ENCODE data around the gene PTH1R.

Gene PTH1R

DNA sequence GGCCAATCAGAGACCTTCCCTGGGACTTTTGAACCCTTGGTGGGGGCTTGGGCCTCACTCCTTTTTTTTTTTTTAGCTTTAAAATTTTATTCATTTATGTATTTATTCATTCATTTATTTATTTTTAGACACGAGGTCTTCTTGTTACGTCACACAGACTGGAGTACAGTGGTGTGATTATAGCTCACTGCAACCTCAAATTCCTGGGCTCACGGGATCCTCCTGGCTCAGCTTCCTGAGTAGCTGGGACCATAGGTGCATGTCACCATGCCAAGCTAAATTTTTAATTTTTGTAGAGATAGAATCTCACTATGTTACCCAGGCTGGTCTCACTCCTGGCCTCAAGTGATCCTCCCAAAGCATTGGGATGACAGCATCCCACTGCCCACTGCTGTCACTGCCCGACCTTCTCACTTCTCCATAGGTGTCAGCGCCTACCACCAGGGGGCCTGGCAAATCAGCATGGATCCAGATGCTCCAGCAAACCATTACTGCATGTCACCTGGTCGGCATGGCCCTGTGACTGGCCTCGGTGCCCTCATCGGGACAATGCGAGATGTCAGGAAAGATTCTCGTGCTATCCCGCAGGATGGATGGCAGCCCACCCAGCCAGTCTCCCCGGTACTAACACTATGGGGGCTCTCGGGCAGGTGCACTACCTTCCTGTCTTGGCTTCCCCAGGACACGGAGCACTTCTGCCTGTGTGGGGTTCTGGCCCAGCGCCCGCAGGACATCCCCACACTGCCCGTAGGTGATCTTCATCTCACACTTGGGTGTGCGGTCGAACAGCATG lies 17.3 kb upstream of the PTH1R start:
- H4K20me1 ChIP-seq (ENCODE audit: insufficient read depth, low read length) = no peaks in the 10 kb centered on the region
- no peak overlapping the region for H3K9ac ChIP-seq (ENCODE audit: low read depth, low read length)
- H3K27ac ChIP-seq (ENCODE audit: low read length) = no peak overlapping the region
- H3K27me3 ChIP-seq (ENCODE audit: insufficient read depth, low read length, poor library complexity) = no peaks in the 10 kb centered on the region
- H3K79me2 ChIP-seq (ENCODE audit: insufficient read depth, low read length) = no peaks in the 10 kb centered on the region
- ATAC-seq (ENCODE audit: insufficient read depth, low read depth) = peak; percentile 65; the same call in 2 of the 3 replicates
- H3K36me3 ChIP-seq (ENCODE audit: insufficient read depth, low read length) = no peaks in the 10 kb centered on the region
- no peak overlapping the region for H3K4me3 ChIP-seq (ENCODE audit: low read depth in 1 of 2, low read length in 2 of 2)
- no peak for TF ChIP-seq EZH2 (IDR thresholded peaks at IDR 0.05; ENCODE audit: borderline replicate concordance, low read depth, low read length, severe bottlenecking)
- TF ChIP-seq, protein P1, sequence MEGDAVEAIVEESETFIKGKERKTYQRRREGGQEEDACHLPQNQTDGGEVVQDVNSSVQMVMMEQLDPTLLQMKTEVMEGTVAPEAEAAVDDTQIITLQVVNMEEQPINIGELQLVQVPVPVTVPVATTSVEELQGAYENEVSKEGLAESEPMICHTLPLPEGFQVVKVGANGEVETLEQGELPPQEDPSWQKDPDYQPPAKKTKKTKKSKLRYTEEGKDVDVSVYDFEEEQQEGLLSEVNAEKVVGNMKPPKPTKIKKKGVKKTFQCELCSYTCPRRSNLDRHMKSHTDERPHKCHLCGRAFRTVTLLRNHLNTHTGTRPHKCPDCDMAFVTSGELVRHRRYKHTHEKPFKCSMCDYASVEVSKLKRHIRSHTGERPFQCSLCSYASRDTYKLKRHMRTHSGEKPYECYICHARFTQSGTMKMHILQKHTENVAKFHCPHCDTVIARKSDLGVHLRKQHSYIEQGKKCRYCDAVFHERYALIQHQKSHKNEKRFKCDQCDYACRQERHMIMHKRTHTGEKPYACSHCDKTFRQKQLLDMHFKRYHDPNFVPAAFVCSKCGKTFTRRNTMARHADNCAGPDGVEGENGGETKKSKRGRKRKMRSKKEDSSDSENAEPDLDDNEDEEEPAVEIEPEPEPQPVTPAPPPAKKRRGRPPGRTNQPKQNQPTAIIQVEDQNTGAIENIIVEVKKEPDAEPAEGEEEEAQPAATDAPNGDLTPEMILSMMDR (IDR thresholded peaks at IDR 0.05; ENCODE audit: borderline replicate concordance, extremely low read depth, low read length, poor library complexity, severe bottlenecking) = peak; percentile 61
- H3K4me1 ChIP-seq (ENCODE audit: insufficient read depth, low read length) = no peaks in the 10 kb centered on the region
- peak; percentile 35 for DNase-seq
- H3K9me3 ChIP-seq (ENCODE audit: insufficient read depth, low read length, severe bottlenecking) = no peaks in the 10 kb centered on the region
- H2AFZ ChIP-seq (ENCODE audit: low read depth, low read length) = no peak overlapping the region
- no peak overlapping the region for H3K4me2 ChIP-seq (ENCODE audit: insufficient read depth, low read length)

- Histone ChIP-seq H3K4me1 (ENCODE audit: insufficient read depth, low read length) (no peaks in the 10 kb centered on the region), H3K9me3 (ENCODE audit: insufficient read depth, low read length, severe bottlenecking) (no peaks in the 10 kb centered on the region), H3K27me3 (ENCODE audit: insufficient read depth, low read length, poor library complexity) (no peaks in the 10 kb centered on the region), H2AFZ (ENCODE audit: low read depth, low read length) (no peak overlapping the region), H3K4me3 (ENCODE audit: low read depth in 1 of 2, low read length in 2 of 2) (no peak overlapping the region), H3K4me2 (ENCODE audit: insufficient read depth, low read length) (no peak overlapping the region), H3K79me2 (ENCODE audit: insufficient read depth, low read length) (no peaks in the 10 kb centered on the region), H4K20me1 (ENCODE audit: insufficient read depth, low read length) (no peaks in the 10 kb centered on the region), H3K36me3 (ENCODE audit: insufficient read depth, low read length) (no peaks in the 10 kb centered on the region), H3K27ac (ENCODE audit: low read length) (no peak overlapping the region), H3K9ac (ENCODE audit: low read depth, low read length) (no peak overlapping the region)
- no peak for DNase-seq
- no peak for ATAC-seq (ENCODE audit: insufficient read depth, low read depth)
- TF ChIP-seq EZH2 (IDR thresholded peaks at IDR 0.05; ENCODE audit: borderline replicate concordance, low read depth, low read length, severe bottlenecking) = no peak
- TF ChIP-seq, protein P1 (IDR thresholded peaks at IDR 0.05; ENCODE audit: borderline replicate concordance, extremely low read depth, low read length, poor library complexity, severe bottlenecking) = no peak
Measured at GRCh38 chr3:46860810-46861604, 16.5 kb upstream of the PTH1R start.

DNA sequence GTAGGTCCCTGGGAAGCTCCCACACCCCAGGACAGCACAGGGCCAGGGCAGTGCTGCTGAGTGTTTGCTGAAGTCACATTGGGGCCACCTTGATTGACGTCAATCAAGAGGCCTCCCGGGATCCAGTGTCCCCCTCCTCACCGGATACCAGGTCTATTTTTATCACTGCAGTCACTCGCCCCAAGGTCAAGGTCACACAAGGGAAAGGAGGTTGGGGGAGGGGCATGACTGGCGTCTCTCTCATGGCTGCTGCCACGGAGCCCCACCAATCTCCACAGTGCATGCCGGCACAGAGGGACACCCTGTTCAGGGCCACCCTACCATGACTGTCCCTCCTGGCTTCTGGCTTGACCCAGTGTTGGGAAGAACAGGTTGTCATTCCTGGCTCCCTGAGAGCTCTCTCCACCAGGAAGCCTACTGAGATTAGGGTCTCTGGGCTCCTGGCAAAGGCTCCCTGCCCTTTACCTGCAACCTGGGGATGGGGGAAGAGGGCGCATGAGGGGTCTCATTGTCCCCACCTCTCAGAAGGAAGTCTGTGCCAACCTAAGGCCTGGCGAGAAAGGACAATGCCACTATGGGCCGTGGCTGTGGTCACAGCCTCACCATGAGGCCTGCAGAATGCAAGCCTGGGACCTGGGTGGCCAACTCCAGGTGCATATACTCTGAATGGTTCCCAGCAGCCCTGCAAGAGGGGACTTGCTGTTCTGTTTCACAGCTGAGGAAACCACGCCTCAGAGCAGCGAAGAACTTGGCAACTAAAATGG lies 15.7 kb upstream of the PTH1R start:
- TF ChIP-seq, protein P1 (IDR thresholded peaks at IDR 0.05; ENCODE audit: borderline replicate concordance, extremely low read depth, low read length, poor library complexity, severe bottlenecking) = no peak
- TF ChIP-seq EZH2 (IDR thresholded peaks at IDR 0.05; ENCODE audit: borderline replicate concordance, low read depth, low read length, severe bottlenecking) = no peak
- H3K4me1 ChIP-seq (ENCODE audit: insufficient read depth, low read length) = no peaks in the 10 kb centered on the region
- H3K79me2 ChIP-seq (ENCODE audit: insufficient read depth, low read length) = no peaks in the 10 kb centered on the region
- H3K9ac ChIP-seq (ENCODE audit: low read depth, low read length) = no peak overlapping the region
- H3K9me3 ChIP-seq (ENCODE audit: insufficient read depth, low read length, severe bottlenecking) = no peaks in the 10 kb centered on the region
- H3K27me3 ChIP-seq (ENCODE audit: insufficient read depth, low read length, poor library complexity) = no peaks in the 10 kb centered on the region
- DNase-seq (no peak), ATAC-seq (ENCODE audit: insufficient read depth, low read depth) (no peak)
- H3K4me2 ChIP-seq (ENCODE audit: insufficient read depth, low read length) = no peak overlapping the region
- H3K27ac ChIP-seq (ENCODE audit: low read length) = no peak overlapping the region
- no peaks in the 10 kb centered on the region for H3K36me3 ChIP-seq (ENCODE audit: insufficient read depth, low read length)
- no peaks in the 10 kb centered on the region for H4K20me1 ChIP-seq (ENCODE audit: insufficient read depth, low read length)
- H2AFZ ChIP-seq (ENCODE audit: low read depth, low read length) = no peak overlapping the region
- H3K4me3 ChIP-seq (ENCODE audit: low read depth in 1 of 2, low read length in 2 of 2) = no peak overlapping the region
